NCI-H748 (cell line): ENCODE data around the gene NEK4.
"Not testable (repeated sequence)": the region's sequence is repeated elsewhere in the genome, so short reads cannot be mapped to it uniquely, and the experiment has no call there.

Experiments
- DNase-seq: peaks from one replicate; lab custom pipeline; 2025; ENCODE audit not compliant: unreplicated experiment; lab: John Stamatoyannopoulos, UW

NEK4 gene

GRCh38 chr3:52743152-52743551 lies 27.6 kb downstream of the NEK4 start:
- DNase-seq, result no peak

GRCh38 chr3:52742418-52743041 lies 28.2 kb downstream of the NEK4 start:
- DNase-seq, result no peak

- DNase-seq, result no peak
Observed at GRCh38 chr3:52739730-52740129, 31.0 kb downstream of the NEK4 start.

GRCh38 chr3:52733256-52733891 lies 37.4 kb downstream of the NEK4 start:
- no peak for DNase-seq

GRCh38 chr3:52731590-52731989 lies 39.1 kb downstream of the NEK4 start:
- no peak for DNase-seq

GRCh38 chr3:52730681-52731080 lies 40.1 kb downstream of the NEK4 start:
- DNase-seq, result no peak

GRCh38 chr3:52728753-52729152 lies 42.0 kb downstream of the NEK4 start:
- DNase-seq, result not testable (repeated sequence)

GRCh38 chr3:52724511-52724910 lies 46.2 kb downstream of the NEK4 start:
- no peak for DNase-seq

- no peak for DNase-seq
Observed at GRCh38 chr3:52723935-52724334, 46.8 kb downstream of the NEK4 start.

- no peak for DNase-seq
Observed at GRCh38 chr3:52722491-52722890, 48.2 kb downstream of the NEK4 start.

- DNase-seq, result no peak
Observed at GRCh38 chr3:52721730-52722008, 49.1 kb downstream of the NEK4 start.

GRCh38 chr3:52721002-52721729 lies 49.6 kb downstream of the NEK4 start:
- DNase-seq, result no peak

GRCh38 chr3:52719618-52720017 lies 51.1 kb downstream of the NEK4 start:
- no peak for DNase-seq

- no peak for DNase-seq
Observed at GRCh38 chr3:52715714-52716305, 54.9 kb downstream of the NEK4 start.

- DNase-seq, result no peak
Observed at GRCh38 chr3:52714335-52715302, 56.1 kb downstream of the NEK4 start.

GRCh38 chr3:52712291-52713212 lies 58.2 kb downstream of the NEK4 start:
- DNase-seq, result no peak

- no peak for DNase-seq
Observed at GRCh38 chr3:52710512-52710911, 60.2 kb downstream of the NEK4 start.

- DNase-seq, result no peak
Observed at GRCh38 chr3:52707585-52707984, 63.2 kb downstream of the NEK4 start.

GRCh38 chr3:52705688-52706686 lies 64.8 kb downstream of the NEK4 start, which contains the start of the genes GLT8D1 and SPCS1:
Gene GLT8D1, minus strand, starts transcription at chr3:52705791. Its CDS starts 5,331 bp downstream, at chr3:52700460.
Gene SPCS1, plus strand, starts transcription at chr3:52706106. Its CDS starts 141 bp downstream, at chr3:52706247.
- peak; percentile 86 for DNase-seq
